Nucleus accumbens (tissue), 56 donors: Measurements from ENCODE around the gene KRABD2.
"Not testable (repeated sequence)": the region's sequence is repeated elsewhere in the genome, so short reads cannot be mapped to it uniquely, and the experiment has no call there.

ENCODE experiments used
- DNase-seq, 56 donors: peaks; one replicate each; lab custom pipeline; 2025; lab: John Stamatoyannopoulos, UW

KRABD2 gene

GRCh38 chr17:8376271-8377067, at the start of gene KRABD2:
TSS of gene KRABD2 (minus strand) at chr17:8376704.
- peak in 55 of 56 donors; percentile 30 to 95 (median 83) for DNase-seq

- no peak for DNase-seq
Measured at GRCh38 chr17:8421571-8421970, 45.1 kb upstream of the KRABD2 start.

- DNase-seq, result peak in 5 of 56 donors; percentile 1 to 22 (median 11)
Measured at GRCh38 chr17:8420041-8420934, 43.8 kb upstream of the KRABD2 start.

GRCh38 chr17:8419305-8419704, 42.8 kb upstream of the KRABD2 start:
- no peak for DNase-seq

- no peak for DNase-seq
Measured at GRCh38 chr17:8418471-8418870, 42.0 kb upstream of the KRABD2 start.

- no peak for DNase-seq
Measured at GRCh38 chr17:8417806-8418205, 41.3 kb upstream of the KRABD2 start.

- DNase-seq, result no peak
Measured at GRCh38 chr17:8413938-8414337, 37.4 kb upstream of the KRABD2 start.

- DNase-seq, result no peak
Measured at GRCh38 chr17:8413328-8413727, 36.8 kb upstream of the KRABD2 start.

GRCh38 chr17:8412089-8412488, 35.6 kb upstream of the KRABD2 start:
- no peak for DNase-seq

GRCh38 chr17:8410883-8411238, 34.4 kb upstream of the KRABD2 start:
- DNase-seq, result no peak

- peak in 55 of 56 donors; percentile 3 to 92 (median 71) for DNase-seq
Measured at GRCh38 chr17:8409966-8410882, 33.7 kb upstream of the KRABD2 start.

GRCh38 chr17:8408371-8408770, 31.9 kb upstream of the KRABD2 start:
- no peak for DNase-seq

GRCh38 chr17:8406174-8406573, 29.7 kb upstream of the KRABD2 start:
- no peak for DNase-seq

- DNase-seq, result no peak
Measured at GRCh38 chr17:8405499-8406016, 29.1 kb upstream of the KRABD2 start.

- no peak for DNase-seq
Measured at GRCh38 chr17:8402921-8403536, 26.5 kb upstream of the KRABD2 start.

GRCh38 chr17:8401107-8401506, 24.6 kb upstream of the KRABD2 start:
- DNase-seq, result no peak

- no peak for DNase-seq
Measured at GRCh38 chr17:8398980-8399379, 22.5 kb upstream of the KRABD2 start.

GRCh38 chr17:8397636-8398035, 21.1 kb upstream of the KRABD2 start, which contains the start of gene RNF222:
TSS of gene RNF222 (minus strand) at chr17:8397827. CDS start at chr17:8393461, 4,366 bp downstream.
- no peak for DNase-seq

- not testable (repeated sequence) for DNase-seq
Measured at GRCh38 chr17:8394497-8394896, 18.0 kb upstream of the KRABD2 start.
